Measurements from ENCODE around the gene LPIN1. TPM values are rescaled to one million over a fixed set of nuclear protein-coding genes. Genes with fewer than 3 reads are reported as not detected.

Gene LPIN1
- total and polyA plus RNA-seq, 2 of the 13 experiments (the other 11 are each of a cell fraction or from before 2014, with no cell fraction given): 9.7 to 19.4 TPM

DNA sequence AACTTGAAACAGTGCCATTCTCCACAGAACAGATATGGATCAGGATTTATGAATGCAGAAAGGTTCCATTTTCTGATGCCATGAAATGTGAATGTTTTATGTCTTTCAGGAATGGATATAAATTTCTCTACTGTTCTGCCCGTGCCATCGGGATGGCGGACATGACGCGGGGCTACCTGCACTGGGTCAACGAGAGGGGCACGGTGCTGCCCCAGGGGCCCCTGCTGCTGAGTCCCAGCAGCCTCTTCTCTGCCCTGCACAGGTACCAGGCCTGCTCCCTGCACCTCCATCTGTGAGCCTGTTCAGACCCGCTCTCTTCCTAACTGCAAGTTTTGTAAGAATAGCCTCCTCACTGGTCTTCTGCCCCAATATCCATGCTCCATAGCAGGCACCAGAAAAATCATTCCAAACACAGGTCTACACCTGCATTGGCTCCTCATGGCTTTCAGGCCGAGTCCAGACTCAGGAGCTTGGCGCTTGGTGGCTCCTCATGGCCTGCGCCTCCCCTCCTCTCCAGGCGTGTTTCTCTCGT, 68.6 kb downstream of the LPIN1 start (continued):
- TF ChIP-seq, protein P1, sequence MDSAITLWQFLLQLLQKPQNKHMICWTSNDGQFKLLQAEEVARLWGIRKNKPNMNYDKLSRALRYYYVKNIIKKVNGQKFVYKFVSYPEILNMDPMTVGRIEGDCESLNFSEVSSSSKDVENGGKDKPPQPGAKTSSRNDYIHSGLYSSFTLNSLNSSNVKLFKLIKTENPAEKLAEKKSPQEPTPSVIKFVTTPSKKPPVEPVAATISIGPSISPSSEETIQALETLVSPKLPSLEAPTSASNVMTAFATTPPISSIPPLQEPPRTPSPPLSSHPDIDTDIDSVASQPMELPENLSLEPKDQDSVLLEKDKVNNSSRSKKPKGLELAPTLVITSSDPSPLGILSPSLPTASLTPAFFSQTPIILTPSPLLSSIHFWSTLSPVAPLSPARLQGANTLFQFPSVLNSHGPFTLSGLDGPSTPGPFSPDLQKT (CRISPR knock-in tag; IDR thresholded peaks at IDR 0.05; ENCODE audit: borderline replicate concordance): no peak
- TF ChIP-seq MED8 (CRISPR knock-in tag; IDR thresholded peaks at IDR 0.05; ENCODE audit: insufficient replicate concordance): no peak
- no peak for TF ChIP-seq GTF3A (CRISPR knock-in tag; conservative IDR thresholded peaks at IDR 0.05)
- no peak for TF ChIP-seq FOXC1 (CRISPR knock-in tag; IDR thresholded peaks at IDR 0.05; ENCODE audit: borderline replicate concordance)
- TF ChIP-seq, protein P2, sequence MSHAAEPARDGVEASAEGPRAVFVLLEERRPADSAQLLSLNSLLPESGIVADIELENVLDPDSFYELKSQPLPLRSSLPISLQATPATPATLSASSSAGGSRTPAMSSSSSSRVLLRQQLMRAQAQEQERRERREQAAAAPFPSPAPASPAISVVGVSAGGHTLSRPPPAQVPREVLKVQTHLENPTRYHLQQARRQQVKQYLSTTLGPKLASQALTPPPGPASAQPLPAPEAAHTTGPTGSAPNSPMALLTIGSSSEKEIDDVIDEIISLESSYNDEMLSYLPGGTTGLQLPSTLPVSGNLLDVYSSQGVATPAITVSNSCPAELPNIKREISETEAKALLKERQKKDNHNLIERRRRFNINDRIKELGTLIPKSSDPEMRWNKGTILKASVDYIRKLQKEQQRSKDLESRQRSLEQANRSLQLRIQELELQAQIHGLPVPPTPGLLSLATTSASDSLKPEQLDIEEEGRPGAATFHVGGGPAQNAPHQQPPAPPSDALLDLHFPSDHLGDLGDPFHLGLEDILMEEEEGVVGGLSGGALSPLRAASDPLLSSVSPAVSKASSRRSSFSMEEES (CRISPR knock-in tag; IDR thresholded peaks at IDR 0.05): no peak
- TF ChIP-seq, protein P3, sequence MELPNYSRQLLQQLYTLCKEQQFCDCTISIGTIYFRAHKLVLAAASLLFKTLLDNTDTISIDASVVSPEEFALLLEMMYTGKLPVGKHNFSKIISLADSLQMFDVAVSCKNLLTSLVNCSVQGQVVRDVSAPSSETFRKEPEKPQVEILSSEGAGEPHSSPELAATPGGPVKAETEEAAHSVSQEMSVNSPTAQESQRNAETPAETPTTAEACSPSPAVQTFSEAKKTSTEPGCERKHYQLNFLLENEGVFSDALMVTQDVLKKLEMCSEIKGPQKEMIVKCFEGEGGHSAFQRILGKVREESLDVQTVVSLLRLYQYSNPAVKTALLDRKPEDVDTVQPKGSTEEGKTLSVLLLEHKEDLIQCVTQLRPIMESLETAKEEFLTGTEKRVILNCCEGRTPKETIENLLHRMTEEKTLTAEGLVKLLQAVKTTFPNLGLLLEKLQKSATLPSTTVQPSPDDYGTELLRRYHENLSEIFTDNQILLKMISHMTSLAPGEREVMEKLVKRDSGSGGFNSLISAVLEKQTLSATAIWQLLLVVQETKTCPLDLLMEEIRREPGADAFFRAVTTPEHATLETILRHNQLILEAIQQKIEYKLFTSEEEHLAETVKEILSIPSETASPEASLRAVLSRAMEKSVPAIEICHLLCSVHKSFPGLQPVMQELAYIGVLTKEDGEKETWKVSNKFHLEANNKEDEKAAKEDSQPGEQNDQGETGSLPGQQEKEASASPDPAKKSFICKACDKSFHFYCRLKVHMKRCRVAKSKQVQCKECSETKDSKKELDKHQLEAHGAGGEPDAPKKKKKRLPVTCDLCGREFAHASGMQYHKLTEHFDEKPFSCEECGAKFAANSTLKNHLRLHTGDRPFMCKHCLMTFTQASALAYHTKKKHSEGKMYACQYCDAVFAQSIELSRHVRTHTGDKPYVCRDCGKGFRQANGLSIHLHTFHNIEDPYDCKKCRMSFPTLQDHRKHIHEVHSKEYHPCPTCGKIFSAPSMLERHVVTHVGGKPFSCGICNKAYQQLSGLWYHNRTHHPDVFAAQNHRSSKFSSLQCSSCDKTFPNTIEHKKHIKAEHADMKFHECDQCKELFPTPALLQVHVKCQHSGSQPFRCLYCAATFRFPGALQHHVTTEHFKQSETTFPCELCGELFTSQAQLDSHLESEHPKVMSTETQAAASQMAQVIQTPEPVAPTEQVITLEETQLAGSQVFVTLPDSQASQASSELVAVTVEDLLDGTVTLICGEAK (IDR thresholded peaks at IDR 0.05): no peak
- TF ChIP-seq, protein P3 (CRISPR knock-in tag; IDR thresholded peaks at IDR 0.05): no peak
- no peak for TF ChIP-seq KLF16 (CRISPR knock-in tag; IDR thresholded peaks at IDR 0.05)
